Stimulated activated CD4-positive, alpha-beta T cell treated with anti-CD3 and anti-CD28 coated beads, TNF-alpha, amount 100 ng/mL, for 4 hours (primary cell): ENCODE data around the gene TACO1.

Source experiments
- DNase-seq, 3 experiments: peaks; one replicate each; pipeline ENCODE4 v3.0.0-alpha.2; 2020; ENCODE audit warnings: low read depth in 3 of 3

Gene TACO1

DNA sequence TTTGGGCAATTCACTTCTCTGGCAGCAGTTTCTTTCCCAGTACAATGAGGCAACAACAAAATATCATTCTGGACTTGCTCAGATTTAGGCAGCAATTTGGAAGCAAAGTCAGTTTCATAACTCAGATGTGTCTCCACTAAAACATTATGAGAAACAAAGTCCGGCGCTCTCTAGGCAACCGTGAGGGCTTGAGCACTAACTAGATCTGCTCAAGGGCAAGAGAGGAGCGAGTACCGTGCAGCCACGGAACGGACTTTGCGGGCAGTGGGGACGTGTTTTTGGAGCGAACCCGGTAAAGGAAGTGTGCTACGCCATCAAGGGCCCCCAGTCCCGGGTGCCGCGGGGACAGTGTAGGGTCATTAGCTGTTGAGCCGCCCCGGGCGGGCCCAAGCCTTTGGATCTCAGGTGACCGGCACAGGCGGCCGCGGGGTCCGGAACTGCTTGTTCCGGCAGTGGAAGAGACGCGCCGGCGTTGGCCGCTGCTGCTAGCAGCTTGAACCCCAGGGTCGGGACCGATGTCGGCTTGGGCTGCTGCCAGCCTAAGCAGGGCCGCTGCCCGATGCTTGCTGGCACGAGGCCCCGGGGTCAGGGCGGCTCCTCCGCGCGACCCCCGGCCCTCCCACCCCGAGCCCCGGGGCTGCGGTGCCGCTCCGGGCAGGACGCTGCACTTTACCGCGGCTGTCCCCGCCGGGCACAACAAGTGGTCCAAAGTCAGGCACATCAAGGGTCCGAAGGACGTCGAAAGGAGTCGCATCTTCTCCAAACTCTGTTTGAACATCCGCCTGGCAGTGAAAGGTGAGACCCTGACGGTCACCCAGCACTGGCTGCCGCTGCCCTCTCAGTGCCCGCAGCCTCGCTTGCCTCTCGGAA is at the start of gene TACO1:
TACO1 (plus strand) TSS at position 327 of the 870 bp plus-strand sequence; CDS start at position 516, 189 bp downstream.
- peak; percentile 58 to 78 (median 66) for DNase-seq

DNA sequence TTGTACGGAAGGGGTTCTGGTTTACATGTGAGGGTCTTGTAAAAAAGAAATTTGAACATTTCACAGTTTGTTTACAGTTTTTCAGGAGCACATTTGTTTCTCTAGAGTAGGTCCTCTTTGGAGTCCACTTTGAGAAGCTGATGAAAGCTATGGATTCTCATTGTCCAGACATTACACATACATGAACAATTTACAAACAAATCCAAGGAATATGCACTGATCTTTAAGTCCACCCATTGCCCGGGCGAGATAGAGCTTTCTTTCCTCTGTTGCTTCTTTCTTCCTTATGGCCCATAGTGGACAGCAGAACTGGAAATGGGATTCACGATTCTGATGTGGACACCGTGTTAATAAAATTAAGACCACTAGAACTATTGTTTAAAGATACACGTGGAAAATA is 48.5 kb upstream of the TACO1 start:
- no peak for DNase-seq

DNA sequence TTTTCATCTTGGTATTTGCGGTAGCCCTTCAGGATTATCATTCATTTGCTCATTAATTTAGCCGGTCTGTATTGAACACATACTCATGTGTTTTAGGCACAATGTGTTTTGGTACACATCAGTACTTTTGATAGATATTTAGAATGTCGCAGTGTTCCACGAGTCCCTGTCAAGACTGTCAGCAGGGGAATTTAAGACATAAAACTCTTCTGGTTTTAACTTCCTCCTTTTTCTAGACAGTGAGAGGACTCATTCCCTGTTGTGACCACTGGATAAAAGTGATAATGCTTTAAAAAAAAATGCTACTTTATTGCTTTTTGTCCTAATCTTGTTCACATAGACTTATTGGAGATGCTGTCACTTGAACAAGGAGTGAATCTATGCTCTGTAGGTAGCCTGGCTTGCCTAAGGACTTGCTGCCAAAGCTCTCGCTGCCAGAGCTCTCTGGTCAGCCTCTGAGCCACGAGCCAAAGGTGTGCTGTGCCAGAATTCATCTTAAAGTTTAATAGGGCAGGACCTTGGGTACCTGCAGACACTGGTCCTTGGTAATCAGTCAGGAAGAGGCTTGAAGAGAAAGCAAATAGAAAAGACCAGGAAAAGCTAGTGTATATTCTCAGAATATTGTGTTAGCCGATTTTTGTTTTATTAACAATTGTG is 45.1 kb upstream of the TACO1 start:
- DNase-seq, result no peak

DNA sequence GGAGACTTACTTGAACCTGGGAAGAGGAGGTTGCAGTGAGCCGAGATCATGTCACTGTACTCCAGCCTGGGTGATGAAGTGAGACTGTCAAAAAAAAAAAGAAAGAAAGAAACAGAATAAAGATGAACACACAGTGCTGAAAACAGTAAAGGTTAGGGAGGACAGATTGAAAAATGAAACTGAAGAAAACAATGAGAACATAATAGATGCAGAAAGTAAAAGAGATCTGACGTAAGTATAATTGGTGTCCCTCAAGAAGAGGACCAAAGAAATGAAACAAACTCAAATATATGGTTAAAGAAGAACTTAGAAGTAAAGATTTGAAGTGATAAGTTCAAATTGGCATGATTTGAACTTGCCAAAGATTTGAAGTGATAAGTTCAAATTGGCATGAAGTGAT is 43.3 kb upstream of the TACO1 start:
- DNase-seq, result no peak

DNA sequence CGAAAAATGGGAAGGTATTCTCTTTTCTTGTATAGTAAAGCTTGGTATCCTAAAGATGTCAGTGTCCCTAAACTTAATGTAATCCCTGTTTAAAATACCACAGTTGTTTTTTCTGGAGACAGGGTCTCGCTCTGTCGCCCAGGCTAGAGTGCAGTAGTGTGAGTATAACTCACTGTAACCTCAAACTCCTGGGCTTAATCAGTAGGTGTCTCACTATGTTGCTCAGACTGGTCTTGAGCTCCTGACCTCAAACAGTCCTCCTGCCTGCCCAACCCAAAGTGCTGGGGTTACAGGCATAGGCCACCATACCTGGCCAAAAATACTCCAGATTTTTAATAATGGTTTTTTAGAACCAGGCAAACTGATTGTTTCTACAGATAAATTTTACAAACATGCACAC is 42.3 kb upstream of the TACO1 start:
- DNase-seq, result no peak

DNA sequence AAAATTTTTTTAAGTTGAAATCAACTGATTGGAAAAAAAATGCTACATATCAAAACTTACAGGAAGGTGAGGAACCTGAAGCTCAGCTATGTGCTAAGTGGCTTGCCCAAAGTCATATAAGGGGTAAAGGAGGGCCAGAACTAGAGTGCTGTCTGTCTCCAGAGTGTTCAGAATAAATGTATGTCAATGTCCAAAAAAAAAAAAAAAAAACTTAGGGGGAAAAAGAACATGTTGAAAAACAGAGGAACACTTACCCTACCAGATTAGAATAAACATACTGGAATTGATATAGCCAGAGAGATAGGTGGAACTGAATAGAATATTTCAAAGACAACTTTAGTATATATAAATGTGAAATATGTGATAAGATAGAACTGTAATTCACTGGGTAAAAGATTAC is 38.9 kb upstream of the TACO1 start:
- DNase-seq, result no peak

DNA sequence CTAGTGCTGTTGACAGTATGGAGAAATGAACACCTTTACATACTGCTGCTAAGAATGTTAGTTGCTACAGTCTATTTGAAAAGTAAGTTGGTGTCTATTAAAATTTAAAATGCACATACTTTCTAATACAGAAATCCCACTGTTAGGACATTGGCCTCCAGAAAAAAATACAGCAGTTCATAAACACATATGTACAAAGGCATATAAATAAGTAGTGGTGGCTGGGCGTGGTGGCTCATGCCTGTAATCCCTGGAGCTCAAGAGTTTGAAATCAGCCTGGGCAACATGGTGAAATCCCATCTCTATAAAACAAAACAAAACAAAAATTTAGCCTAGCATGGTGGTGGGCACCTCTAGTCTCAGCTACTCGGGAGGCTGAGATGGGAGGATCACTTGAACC is 37.4 kb upstream of the TACO1 start:
- no peak for DNase-seq

DNA sequence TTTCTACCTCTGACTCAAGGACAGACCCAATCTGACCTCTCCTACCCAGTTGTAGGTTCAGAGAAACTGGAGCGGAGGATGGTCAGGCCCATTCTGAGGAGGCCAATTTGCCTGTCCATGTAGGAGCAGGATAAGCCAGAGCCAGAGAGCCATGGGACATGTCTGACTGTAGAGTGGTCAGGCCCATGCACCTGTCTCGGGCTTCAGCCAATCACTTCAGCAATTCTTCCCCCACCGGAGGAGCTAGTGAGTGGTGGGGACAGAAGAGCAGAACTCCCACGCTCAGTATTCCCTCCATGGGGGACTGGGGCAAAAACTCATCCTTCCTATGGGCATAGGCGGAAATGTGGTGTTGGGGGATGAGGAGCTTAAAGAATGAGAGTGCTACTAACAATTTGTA is 36.1 kb upstream of the TACO1 start:
- no peak for DNase-seq

DNA sequence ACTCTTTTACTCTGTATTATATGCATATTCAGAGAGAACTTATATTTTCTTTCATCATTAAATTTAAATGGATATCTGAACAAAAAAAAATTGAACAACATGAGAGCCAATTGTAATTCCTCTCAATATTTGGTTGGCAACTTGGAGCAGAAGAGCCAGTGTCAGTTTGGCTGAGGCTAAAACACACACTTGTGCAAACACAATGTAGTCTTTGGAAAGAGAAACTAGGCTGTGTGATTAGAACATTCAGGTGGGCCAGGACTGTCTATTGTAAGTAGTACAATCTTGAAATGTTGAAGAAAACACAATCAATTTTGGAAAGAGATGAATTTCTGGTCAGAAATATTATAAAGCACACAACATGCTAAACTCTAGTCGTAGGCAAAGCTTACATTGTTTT is 33.5 kb upstream of the TACO1 start:
- no peak for DNase-seq

DNA sequence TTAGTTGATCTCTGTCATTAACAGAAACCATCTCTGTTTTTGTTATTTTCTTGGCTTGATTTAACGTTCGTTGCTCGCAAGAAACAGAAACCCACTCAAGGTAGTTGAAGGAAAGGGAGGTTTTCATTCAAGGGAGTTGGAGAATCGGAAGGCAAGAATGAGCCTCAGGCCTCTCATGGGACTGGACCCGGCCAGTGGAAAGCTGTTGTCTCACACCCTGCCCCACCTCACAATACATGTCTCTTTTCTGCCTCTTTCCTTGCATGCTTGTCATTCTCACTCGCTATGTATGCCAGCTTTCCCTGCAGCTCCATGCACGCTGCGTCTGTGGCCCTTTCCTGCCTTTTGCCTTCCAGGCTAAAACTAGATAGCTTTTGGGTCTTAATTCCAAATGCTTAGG is 32.1 kb upstream of the TACO1 start:
- no peak for DNase-seq

DNA sequence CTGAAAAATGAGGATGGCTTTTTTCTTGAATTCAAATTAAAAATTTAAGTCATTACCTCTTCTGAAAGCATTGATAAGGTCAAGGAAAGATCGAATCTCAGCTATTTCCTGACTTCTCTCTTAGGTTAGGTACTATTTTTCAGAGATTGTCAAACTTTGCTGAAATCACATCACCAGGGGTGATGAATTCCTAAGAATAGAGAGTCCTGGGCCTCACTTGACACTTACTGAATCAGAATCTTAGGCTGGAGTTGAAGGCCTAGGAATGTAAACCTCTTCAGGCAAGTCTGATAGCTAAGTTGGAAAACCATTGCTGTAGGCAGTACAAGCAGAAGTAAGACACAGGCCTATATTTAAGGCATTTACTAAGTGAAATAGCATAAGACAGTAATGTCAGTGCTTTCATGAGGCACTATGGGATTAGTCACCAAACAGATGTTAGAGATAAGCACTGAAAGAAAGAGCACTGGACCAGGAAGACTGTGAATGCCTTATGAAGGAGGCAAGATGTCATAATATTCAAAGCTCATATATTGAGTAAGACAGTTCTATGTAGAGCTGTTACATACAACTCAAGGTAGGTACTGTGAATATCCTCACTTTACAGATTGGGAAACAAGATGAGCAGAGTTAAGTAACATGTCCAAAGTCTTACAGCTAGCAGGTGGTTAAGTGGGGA is 28.9 kb upstream of the TACO1 start:
- DNase-seq, result no peak

DNA sequence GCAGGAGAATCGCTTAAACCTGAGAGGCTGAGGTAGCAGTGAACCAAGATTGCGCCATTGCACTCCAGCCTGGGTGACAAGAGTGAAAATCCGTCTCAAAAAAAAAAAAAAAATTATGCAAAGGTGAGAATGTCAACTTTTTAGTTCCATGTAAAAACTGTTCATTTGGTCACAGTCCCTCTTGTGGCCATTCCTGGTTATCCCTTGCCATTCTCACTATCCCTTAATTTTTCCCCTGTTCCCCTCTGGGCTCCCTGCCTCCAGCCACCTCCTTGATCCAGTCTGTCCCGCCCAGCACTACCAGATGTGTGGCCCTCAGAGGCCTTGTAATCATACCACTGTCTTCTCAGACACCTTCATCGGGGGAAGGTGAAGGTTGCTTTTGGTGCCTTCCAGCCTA is 27.1 kb upstream of the TACO1 start:
- no peak for DNase-seq

DNA sequence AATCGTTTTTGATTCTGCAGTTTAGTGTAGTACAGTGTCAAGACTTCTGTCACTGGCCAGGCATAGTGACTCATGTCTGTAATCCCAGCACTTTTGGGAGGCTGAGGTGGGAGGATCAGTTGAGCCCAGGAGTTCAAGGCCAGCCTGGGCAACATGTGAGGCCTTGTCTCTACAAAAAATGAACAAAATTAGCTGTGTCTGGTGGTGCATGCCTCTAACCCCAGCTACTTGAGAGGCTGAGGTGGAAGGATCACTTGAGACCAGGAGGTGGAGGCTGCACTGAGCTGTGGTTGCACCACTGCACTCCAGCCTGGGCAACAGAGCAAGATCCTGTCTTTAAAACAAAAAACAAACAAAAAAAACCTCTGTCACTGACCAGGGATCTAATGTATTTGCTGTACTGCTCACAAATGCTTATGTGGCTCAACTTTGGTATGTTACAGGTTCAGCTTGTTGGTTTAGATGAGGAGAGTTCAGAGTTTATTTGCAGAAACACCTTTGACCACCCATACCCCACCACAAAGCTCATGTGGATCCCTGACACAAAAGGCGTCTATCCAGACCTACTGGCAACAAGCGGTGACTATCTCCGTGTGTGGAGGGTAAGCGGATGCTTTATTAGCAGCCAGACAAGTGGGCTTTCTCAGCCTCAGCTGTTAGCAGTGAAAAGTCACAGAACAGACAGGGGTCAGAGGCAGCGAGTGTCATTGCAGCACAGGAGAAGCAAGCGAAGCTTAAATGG is 22.5 kb upstream of the TACO1 start:
- DNase-seq, result no peak

DNA sequence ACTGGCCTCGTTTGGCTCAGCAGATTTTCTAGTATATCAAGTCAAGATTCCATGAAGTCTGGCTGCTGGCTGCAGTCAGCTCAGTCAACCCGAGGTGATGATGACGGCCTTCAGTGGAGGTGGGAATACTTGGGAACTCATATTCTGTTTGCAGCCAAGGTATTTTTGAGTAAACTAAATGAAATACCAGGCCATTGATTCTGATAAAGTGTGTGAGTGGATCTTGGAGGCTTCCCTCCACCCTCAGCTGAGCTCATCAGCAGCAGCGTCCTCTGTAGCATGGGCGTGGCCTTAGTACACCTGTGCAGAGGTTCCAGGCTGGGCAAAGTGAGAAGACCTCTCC is 22.0 kb upstream of the TACO1 start:
- no peak for DNase-seq

DNA sequence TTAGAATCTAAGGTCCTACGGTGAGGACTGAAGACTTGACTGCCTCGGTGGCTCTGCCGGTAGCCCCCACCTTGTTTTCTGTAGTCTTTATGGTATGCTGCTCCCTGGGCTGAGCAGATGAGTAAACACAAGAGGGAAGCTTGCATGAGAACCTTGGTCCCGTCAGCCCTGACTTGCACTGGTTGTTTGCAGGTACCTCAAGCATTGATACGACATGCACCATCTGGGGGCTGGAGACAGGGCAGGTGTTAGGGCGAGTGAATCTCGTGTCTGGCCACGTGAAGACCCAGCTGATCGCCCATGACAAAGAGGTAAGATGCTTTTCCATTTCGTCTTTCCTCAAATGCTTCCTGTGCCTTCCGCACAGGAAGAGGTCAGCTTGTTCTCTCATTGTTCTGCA is 21.1 kb upstream of the TACO1 start:
- DNase-seq, result no peak

DNA sequence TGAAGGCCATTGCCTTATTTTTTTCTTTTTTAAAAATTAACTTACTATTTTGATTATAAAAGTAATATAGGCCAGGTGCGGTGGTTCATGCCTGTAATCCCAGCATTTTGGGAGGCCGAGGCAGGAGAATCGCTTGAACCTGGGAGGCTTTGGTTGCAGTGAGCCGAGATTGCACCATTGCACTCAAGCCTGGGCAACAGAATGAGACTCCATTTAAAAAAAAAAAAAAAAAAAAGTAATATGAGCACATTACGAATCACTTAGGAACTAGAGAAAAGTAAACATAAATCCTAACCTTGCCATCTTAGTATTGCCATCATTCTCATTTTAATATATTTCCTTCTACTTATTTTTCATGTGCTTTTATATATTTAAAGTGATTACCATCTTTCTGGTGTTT is 12.9 kb upstream of the TACO1 start:
- no peak for DNase-seq

DNA sequence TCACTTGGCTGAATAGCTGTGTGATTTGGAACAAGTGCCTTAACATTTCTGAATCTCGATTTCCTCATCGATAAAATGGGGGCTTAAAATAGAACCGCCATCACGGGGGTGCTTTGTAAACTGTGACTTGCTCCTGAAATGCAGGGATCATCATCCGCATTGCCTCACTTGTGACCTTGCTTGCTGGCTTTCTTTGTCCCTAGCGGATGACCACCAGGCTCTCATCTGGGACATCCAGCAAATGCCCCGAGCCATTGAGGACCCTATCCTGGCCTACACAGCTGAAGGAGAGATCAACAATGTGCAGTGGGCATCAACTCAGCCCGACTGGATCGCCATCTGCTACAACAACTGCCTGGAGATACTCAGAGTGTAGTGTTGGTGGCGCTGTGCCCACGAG is 11.9 kb upstream of the TACO1 start:
- DNase-seq, result no peak

DNA sequence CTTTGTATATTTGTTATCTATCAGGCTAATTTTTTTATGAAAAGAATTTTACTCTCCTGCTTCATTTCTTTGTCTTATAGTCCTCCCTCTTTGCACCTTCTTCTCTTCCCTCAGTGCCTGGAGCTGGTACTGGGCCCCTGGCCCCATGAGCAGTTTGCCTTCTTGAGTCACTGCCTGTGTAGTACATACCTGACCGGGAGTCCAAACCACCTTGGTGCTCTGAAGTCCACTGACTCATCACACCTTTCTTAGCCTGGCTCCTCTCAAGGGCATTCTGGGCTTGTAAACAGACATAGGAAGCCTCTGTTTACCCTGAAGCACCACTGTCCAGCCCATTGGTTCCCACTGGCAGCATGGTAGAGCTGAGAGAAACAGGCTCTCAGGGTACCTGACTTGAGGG is 11.0 kb upstream of the TACO1 start:
- DNase-seq, result no peak

DNA sequence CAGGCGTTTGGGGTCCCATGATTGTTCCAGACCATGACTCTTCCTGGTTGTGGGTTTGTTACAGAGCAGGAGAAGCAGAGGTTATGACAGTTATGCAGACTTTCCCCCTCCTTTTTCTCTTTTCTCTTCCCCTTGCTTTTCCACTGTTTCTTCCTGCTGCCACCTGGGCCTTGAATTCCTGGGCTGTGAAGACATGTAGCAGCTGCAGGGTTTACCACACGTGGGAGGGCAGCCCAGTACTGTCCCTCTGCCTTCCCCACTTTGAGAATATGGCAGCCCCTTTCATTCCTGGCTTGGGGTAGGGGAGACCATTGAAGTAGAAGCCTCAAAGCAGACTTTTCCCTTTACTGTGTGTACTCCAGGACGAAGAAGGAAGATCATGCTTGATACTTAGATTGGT is 7.9 kb upstream of the TACO1 start:
- no peak for DNase-seq

DNA sequence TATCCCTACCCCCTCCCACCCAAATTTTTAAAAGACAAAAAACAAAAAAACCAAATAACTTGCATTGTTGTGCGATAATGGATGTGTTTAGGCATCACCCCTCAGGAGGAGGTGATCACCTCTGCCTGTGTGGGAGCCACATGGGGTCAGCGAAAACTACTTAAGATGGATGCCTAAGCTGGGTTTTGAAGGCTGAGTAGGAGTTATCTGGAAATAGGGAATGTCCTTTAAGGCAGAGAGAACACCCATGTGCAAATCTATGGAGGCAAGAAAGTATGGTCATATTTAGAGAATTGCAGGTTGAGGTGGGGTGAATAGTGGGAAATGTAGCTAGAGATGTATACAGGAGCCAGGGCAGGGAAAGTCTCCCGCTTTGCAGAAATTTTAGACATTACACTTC is 5.6 kb upstream of the TACO1 start:
- no peak for DNase-seq

DNA sequence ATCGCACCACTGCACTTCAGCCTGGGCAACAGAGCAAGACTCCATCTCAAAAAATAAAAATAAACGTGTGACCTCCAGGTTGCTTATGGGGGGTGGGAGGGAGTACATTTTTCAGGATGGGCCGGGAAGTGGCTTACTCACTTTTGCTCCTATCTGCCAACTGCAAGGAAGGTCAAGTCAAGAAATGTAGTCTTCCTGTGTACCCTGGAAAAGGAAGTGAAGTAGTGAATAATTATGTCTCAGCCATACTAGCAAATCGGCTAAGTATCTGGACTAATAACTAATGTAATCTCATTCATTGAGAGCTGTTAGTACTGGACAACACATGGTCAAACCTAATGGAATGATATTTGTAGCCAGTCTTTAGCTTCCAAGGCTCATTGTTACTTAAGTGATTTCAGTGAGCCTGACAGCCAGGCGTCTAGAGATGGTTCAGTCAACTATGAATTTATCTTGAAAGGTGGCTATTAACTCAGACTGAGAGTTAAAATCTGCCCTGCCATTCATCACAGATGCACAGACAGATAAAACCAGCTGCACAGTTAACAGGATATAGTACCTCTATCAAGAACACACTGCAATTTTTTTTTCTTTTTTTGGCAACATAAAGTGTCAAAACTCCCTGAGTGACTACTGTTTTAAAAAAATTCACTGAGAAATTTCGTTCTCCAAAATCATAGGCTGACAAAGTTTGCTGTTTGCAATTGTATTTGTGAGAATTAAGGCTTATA is 3.7 kb upstream of the TACO1 start:
- no peak for DNase-seq

DNA sequence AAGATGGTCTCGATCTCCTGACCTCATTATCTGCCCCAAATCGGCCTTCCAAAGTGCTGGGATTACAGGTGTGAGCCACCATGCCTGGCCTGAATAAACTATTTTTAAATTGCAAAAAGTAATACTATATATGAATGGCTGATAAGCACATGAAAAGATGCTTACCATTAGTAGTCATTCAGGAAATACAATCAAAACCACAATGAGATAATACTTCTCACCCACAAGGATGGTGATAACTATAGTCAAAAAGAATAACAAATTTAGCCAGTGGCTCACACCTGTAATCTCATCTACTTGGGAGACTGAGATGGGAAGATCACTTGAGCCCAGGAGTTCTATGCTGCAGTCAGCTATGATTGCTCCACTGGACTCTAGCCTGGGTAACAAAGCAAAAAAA is 2.4 kb upstream of the TACO1 start:
- DNase-seq, result no peak
